ENCODE data around the gene TTLL9.

The TTLL9 gene

DNA sequence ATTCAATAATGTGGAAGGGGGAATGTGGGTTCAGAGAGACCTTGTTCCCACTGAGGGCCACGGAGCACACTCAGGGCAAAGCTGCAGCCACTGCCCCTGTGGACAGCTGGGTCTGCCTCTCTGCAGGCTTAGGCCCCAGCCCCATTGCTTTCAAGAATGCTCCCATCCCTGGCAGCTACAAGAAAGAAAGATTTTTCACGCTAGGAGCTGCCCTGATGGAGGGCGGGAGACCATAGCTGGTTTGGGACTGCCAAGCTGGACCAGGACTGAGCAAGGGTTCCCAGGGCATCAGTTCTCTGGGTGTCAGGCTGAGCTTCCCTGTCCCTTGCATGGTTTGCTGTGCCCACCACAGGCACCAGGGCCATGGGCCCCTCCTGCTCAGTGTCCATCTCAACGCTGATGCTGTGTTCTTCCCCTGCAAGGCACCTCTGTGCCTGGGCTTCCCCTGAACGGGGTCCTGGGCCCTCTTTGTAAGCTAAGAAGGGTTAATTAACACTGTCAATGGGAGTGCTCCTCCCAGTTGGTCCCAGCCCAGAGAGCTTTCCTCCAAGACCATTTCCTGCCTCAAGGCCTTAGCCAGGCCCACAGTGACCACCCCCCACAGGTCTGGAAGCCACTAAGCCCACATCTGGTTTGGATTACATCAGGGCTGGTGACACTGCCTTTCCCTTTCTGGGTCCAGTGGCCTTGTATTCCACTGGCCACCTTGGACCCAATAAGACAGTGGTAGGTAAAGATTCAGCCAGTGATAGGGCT is 33.4 kb upstream of the TTLL9 start:
- peak; percentile 54 for DNase-seq

DNA sequence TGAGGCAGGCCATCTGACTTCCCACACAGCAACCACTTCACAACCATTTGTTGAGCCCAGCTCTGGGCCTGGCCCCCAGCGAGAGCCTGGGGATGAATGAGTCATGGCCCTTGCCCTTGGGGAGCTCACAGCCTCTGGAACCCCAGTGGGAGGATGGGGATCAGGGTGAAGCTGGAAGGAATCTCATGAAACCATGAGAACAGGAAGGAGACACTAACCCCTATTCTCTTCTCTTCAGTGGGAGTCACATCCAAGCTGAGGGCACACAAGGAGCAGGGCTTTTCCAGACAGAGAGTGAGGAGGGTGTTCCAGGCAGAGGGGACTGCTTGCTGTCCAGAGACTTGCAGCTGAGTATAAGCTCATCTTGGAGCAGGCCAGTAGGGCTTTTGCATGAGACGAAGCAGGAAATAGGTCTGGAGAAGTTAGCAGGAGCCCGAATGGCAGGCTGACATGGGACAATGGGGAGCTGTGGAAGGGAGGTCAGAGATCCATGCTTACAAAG is 32.5 kb upstream of the TTLL9 start:
- DNase-seq: peak; percentile 88

DNA sequence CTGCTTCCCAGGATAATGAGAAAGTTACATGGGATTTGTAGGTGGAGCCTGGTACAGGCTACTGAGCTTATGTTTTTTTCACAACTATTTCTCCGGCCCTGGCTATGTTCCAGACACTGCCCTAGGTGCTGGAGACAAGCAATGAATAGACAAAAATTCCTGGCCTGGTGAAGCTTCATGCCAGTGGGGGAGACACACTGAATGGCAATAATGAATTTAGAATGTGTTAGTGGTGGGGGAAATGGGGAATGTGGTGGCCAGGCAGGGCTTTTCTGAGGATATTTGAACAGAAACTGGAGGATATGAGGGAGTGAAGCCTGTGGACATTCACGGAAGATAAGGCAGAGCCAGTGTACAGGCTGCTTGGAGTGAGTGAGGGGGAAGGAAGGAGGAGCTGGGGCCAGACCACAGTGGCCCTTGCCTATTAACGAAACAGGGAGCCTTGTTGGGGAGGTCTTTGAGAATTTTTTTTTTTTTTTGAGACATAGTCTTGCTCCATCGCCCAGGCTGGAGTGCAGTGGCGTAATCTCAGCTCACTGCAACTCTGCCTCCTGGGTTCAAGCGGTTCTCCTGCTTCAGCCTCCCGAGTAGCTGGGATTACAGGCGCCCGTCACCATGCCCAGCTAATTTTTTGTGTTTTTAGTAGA is 31.7 kb upstream of the TTLL9 start:
- no peak for DNase-seq

DNA sequence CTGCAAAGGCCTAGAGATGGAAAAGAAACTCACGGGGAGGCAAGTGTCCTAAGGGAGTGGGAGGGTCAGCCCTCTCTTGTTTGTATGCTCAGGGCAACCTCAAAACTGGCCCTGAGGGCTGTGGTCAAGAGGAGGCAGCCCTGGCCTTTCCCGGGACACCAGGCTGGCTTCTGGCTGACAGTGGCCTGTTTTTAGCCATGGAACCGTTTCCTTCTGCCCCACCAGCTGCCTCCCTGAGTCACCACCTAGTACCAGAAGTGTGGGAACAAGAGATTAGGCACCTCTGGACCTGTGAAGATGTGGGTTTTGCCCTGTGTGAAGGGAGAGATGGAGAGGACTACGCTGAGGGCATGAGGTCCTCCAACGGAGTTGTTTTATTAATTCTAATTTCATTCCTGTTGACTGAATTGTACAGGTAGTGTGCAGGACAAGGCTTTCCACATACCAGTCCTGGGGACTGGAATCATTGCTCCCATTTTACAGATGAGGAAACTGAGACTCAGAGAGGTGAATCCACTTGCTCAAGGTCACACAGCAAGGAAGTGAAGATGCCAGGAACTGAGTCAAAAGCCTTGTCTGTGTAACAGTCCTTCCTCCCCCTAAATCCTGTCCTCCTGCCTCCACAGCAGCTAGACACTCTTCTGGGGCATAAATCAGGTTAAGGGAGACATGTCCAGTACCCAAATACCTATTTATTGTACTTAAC is 30.5 kb upstream of the TTLL9 start:
- peak; percentile 47 for DNase-seq

DNA sequence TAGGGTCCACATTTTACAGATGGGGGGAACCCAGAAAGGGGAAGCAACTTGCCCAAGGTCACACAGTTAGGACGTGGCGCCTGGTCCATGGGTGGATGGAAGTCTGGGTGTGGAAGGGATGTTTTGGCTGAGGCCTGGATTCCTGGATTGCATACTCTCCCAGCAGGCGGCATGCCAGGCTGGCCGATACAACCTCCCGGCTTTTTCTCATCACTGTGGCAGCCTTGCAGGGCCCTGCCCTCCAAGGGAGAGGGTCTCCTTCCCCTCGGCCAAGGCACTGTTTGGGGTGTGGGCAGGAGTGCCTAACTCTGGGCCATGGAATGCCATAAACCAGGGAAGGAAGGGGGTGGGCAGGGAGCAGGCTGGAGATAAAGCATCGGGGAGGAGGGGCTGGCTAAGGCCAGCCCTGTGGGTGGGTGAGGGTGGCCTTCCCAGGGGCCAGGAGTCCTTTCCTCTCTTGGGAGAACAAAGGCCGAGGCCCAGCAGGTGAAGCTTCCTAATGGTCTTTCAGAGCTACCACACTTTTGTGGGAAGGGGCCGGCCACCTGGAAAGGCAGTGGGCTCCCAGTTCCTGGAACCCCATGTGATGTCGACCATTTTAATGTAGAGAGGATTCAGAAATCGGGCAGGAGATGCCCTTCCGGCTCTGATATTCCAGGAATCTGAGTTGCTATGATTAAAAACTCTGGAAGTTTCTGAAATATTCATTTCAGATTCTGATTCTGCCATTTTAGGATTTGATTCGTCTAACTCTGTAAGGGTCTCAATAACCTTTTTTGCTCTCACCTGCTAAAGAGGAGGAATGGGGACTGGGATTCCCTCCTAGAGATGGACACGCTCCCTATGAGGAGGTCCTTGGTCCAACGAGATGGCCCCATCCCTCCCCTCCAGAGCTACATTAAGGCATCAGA is 29.3 kb upstream of the TTLL9 start:
- no peak for DNase-seq

DNA sequence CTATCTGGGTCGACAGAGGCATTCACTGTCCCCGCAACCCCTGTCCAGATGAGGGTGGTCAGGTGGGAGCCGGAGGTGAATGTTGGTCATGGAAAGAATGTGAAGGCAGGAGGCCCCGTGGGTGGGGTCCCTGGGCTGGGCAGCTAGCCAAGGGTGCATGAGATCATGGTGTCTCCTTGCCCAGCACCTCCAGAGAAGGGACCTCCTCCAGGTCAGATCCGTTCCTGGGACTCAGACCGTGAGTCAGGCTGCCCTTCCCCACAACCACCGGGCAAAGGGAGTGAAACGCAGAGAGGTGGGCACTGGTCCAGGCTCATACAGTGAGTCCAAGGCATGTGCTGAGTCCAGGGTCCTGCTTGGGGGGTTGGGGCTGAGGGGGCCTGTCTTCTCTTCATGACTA is 28.5 kb upstream of the TTLL9 start:
- DNase-seq: peak; percentile 78

DNA sequence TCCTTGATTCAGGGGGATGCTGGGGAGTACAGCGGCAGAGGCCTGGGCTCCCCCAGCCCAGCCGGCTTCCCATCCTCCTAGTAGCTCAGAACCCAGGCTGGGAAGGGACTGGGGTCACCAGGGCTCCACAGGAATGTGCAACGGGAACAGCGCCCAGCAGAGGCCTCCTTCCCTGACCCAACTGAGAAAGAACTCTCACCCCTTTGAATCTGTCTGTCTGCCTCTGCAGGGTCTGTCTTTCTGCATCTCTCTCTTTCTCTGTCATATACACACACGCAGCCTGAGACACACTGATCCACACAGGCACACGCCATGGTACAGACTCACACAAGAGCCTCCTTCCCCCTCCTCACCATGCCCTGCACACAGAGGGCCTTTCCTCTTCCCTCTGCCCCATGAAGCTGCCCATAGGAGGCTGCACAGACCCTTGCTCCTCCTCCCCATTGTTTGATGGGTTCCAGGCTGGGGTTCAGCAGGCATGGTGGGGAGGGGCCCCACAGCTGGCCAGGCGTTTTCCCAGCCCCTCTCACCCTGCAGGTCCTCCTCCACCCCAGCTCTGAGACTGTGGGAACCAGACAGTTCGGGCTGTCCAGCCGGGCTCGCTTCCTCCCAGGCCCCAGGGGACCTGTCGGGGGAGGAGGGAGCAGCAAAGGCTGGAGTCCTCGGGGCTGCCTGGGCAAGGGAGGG is 27.8 kb upstream of the TTLL9 start:
- peak; percentile 78 for DNase-seq

DNA sequence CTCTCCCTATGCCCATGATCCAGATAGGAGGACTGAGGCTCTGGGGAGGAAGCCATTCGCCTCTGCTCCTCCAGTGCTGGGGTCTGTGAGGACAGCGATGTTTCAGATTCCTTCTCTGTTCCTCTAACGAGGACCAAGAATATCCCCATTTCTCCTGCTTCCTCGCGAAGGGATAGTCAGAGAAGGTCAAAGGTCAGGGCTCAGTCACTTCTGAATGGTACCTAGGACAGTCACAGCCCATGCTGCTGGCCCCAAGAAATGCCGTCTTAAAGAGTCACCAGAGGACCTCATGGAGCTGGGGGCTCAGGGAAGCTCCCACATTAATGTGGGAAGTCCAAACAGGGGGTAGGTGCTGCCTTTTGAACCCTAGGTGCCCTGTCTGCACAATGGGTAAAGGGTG is 27.1 kb upstream of the TTLL9 start:
- no peak for DNase-seq

DNA sequence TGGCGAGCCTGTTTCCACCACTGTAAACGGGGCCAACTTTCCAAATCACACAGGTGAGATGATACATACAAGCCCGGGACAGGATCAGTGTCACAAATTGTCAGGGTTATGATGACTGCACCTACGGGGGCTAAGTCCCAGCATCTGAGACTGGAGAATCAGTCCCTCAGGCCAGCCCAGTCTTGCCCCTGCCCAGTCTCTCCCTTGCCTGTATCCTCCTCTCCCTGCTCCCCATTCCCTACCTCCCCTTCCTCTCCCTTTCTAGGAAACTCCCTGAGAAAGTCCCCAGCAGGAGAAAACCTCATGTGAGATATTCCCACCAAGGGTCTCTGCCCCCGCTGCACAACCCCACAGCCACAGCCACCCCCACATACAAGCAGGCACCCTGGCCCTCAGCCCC is 26.6 kb upstream of the TTLL9 start:
- DNase-seq: no peak

DNA sequence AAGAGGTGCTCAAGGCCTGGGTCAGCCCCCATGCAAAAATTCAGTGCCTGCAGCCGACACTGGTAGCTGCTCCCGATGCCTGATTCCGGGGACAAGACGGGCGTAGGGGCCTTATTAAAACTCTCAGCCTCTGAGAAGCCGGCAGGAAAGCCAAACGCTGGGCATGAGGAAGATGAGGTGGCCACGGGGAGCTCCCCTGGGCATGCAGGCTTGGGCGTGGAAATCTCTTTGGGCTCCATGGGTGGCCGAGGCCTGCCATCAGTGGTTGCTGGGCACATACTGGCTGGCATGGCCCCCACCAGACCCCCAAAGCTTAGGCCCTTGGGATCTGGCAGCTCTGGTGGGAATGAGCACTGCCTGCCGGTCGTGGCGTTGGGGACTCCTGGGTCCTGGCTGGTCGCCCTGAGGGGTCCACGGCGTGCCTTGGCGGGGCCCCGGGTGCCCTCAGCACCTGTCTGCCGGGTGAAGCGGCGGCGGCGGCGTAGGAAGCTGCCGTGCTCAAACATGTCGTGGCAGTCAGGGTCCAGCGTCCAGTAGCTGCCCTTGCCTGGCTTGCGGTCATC is 25.6 kb upstream of the TTLL9 start:
- DNase-seq: no peak

DNA sequence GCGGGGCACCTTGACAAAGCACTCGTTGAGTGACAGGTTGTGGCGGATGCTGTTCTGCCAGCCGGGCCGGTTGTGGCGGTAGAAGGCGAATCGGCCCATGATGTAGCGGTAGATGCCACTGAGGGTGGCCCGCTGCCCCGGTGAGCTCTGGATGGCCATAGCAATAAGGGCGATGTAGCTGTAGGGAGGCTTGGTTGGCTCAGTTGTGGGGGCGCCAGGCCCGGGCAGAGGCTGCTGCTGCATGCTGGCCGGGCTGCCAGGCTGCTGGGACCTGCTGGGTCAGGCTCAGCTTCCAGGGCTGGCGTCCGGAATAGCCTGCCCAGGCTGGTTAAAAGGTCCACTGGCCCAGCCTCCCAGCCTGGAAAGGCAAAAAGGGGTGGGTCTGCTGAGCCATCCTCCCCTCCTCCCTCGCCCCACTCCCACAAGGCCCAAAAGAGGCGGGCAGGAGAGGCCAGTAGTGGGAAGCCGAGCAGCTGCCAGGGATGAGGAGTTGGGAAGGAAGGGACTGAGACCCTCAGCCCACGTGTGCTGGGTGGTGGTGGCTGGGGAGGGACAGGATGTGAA is 25.1 kb upstream of the TTLL9 start, which contains the start of gene FOXS1:
Gene FOXS1, minus strand, starts transcription at position 305 of the 564 bp plus-strand sequence. Its CDS starts 62 bp downstream, at position 243.
- no peak for DNase-seq

DNA sequence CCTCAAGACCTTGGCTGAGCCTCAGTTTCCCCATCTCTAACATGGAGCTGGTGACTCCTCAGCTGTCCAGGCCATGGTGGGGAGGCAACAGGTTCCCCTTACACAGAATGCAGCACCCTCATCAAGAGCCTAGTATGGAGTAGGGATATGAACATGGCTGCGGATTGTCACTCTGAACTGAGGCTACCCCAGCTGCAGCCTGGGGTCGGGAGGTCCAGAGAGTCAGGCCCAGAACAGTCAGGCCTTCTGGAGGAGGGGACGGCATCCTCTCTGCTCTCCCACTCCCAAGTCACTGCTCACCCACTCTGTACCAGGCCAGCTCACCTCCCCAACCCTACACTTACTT is 23.7 kb upstream of the TTLL9 start:
- no peak for DNase-seq

DNA sequence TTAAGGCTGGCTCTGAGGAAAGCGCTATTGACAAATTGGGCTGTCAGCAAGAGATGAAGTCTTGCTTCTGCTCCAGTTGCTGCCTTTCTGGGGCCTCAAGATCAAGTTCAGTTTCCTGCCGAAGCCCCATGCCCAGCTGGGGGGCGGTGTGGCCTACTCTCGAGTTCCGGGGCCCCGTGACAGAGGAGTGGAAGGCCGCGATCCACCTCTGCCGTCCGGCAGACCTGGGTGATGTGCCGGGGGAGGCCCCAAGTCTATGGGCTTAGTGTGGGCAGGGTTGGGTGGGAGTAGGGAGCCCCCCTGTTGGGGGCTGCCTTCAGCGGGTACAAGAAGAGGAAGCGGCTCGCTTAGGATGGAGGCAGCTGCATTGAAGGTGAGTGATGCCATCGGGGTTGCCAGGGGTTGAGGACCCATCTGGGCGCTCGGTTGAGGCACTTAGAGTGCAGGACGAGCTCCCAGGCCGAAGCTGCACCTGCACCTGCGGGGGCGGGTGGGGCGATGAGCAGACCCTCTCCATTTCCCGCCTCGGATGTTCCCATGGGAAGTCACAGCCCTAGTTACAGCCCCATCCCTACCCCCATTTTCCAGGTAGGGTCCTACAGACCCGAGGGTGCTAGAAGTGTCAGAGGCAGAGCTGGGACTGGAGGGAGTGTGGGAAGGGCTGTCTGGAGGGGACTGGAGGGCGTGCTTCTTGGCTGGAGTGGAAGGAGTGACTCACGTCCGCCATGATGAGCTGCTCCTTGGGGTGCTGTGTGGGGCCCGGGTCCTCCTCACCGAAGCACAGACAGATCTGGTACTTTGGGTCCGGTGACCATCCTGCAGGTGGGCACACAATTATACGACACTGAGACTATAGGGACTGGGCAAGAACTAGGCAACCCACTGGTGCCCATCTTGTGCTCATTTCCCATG is 22.1 kb upstream of the TTLL9 start:
- DNase-seq: no peak

DNA sequence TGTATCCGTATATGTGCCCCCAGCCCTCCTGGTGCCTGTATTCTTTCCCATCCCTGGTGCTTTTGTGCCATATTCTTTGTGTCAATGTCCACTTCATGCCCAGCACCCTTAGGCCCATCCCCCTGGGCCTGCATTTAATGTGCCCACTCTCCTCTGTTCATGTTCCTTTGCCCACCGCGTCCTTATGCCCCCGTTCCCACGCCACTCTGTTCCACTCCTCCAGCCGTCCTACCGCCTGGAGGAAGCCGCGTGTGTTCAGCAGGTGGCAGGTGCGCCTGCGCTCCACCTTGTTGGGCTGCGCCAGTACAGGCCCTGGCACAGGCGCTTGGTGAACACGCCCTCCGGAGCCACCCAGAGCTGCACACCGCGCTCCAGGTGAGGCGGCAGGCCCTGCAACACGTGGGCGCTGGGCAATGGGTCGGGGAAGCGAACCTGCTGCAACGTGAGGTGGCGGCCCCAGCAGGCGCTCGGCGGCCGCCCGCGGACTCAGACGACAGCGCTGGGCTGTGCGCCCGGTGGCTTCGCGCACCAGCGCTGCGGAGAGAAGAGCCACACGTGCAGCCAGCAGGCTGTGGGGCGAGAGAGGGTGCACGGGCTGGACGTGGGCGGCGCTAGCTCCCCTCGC is 21.0 kb upstream of the TTLL9 start:
- no peak for DNase-seq

DNA sequence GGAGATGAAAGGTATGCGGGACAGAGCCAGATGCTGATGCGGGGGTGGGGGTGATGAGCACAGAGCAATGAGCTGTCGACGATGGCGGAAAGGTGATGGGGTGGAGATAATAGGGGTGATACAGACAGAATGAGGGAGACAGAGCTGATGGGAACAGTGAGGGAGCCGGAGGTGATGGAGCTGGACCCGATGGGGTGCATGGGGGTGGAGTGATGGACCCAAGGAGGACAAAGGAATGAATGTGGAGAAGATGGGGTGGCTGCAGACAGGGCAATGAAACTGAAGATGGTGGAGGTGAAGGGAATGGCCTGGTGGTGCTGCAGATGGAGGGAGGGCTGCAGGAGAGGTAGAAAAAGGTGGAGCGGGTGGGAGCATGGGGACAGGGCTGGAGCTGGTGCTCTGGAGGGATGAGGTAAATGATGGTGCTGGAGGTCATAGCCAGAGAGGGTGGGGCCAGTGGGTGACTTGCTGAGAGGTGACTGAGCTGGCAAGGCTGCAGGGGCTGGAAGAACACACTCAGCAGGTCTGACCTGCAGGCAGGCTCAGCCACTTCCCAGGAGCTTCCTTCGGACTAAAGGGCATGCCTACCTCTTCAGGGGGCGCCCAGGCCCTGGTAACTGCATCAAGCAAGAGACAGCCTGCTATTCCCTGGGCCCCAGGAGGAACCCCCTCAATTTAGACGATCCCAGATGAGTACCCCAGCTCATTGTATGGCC is 19.0 kb upstream of the TTLL9 start:
- DNase-seq: no peak

DNA sequence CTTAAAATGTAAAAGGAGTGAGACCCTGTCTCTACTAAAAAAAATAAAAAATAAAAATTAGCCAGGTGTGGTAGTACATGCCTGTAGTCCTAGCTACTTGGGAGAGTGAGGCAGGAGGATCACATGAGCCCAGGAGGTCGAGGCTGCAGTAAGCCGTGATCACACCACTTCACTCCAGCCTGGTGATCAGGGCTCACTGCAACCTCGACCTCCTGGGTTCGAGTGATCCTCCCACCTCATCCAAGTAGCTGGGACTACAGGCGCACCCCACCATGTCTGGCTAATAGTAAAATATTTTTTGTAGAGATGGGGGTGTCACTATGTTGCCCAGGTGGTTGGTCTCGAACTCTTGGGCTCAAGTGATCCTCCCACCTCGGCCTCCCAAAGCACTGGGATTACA is 17.0 kb upstream of the TTLL9 start:
- DNase-seq: no peak

DNA sequence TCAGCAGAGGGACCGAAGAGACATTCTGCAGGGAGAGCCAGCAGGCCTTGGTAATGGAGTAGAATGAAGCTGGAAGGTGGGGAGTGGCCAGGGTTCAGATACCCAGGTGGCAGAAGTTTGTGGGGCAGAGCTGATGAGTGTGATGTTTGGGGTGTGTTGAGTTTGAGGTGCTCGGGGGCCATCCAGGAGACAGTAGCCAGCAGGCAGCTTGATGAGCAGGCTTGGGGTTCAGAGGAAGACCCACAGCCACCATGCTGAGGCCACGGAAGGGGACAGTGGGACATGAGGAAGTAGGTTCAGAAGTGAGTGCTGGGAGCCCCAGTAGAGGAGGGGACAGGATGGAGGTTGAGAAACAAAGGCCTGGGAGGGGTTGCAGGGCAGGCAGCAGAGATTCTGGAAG is 13.9 kb upstream of the TTLL9 start:
- no peak for DNase-seq

DNA sequence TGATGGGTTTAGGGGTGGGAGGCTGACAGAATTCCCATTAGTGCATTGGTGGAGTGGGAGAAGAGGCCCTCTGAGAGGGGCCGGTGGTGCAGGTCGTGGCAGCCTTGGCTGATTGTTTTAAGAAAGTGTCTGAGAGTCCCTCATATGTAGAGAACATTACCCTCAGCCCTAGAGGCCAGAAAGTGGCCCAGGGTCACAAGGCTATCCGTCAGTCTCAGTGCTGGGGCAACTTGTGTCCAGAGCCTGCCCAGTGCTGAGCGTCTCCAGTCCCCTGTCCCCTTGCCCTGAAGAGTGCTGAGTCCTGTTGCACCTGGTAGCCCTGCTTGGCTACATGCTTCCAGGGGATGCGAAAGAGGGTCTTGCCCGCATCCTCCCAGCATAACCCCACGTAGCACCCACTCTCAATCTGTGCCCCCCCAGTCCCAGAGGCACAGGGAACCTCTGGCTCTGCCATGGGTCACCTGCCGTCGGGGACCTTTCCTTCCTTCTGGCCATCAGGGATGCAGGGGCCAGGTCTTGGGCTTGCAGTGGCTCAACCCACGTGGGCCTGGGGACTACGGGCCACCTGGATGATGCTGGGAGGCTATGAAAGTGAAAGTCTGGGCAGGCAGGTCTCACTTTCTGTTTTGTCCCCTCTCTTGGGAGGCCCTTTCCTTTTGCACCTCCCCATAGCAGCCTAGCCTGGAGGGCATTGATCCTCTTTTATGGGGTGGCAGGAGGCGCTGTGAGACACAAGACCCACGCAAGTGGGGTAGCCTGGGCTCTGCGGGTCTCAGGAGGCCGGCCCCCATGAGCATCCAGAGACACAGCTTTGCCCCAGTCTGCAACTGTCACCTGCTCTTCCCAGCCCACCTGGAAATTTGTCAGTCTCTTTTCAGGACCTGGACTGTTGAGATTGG is 12.3 kb upstream of the TTLL9 start:
- no peak for DNase-seq
